IPS-20b (cell line): Measurements from ENCODE around the gene GLRX5.
"Not testable (repeated sequence)": the region's sequence is repeated elsewhere in the genome, so short reads cannot be mapped to it uniquely, and the experiment has no call there.

Experiments
- H3K27ac ChIP-seq: one replicate; pipeline ENCODE4 v1.5.1; 2013; ENCODE audit warnings: low read length
- H3K27me3 ChIP-seq: 2 replicates; pipeline ENCODE4 v1.6.1; 2013; ENCODE audit warnings: mild to moderate bottlenecking, low read length, inconsistent platforms; ENCODE audit not compliant: insufficient read depth
- H3K36me3 ChIP-seq: 2 replicates; pipeline ENCODE4 v1.6.1; 2013; ENCODE audit warnings: low read depth, mild to moderate bottlenecking, inconsistent platforms, low read length, moderate library complexity; ENCODE audit not compliant: insufficient read depth
- H3K4me1 ChIP-seq: 2 replicates; pipeline ENCODE4 v1.6.1; 2013; ENCODE audit warnings: mild to moderate bottlenecking, control low read depth, inconsistent platforms, low read length, moderate library complexity; ENCODE audit not compliant: insufficient read depth
- H3K4me3 ChIP-seq: 2 replicates; pipeline ENCODE4 v1.5.1; 2013; ENCODE audit warnings: mild to moderate bottlenecking, low read length, inconsistent platforms
- H3K9ac ChIP-seq: 2 replicates; pipeline ENCODE4 v1.6.1; 2013; ENCODE audit warnings: low read depth, mild to moderate bottlenecking, inconsistent platforms, low read length, moderate library complexity
- H3K9me3 ChIP-seq: 2 replicates; pipeline ENCODE4 v1.6.1; 2013; ENCODE audit warnings: mild to moderate bottlenecking, low read depth, low read length, inconsistent platforms; ENCODE audit not compliant: insufficient read depth

Gene GLRX5

GRCh38 chr14:95577067-95577800 is 42.4 kb downstream of the GLRX5 start:
- Histone ChIP-seq H3K4me1 (0 out of 2 replicates have a peak, but pooled peaks cover 2% of the 10 kb centered on the region), H3K27ac (no peak overlapping the region)

GRCh38 chr14:95577870-95578269 is 43.0 kb downstream of the GLRX5 start:
- H3K36me3 ChIP-seq = no peaks in the 10 kb centered on the region
- H3K9ac ChIP-seq = no peak overlapping the region
- H3K9me3 ChIP-seq = peaks cover 2% of the 10 kb centered on the region; the same call in 1 of the 2 replicates
- no peak overlapping the region for H3K4me3 ChIP-seq
- no peak overlapping the region for H3K27ac ChIP-seq
- 0 out of 2 replicates have a peak, but pooled peaks cover 2% of the 10 kb centered on the region for H3K4me1 ChIP-seq
- H3K27me3 ChIP-seq = peaks cover 15% of the 10 kb centered on the region; the same call in 1 of the 2 replicates

More at GRCh38 chr14:95577067-95577800, 42.4 kb downstream of the GLRX5 start:
- Histone ChIP-seq H3K36me3 (no peaks in the 10 kb centered on the region), H3K4me3 (no peak overlapping the region), H3K9me3 (no peaks in the 10 kb centered on the region), H3K27me3 (peaks cover 15% of the 10 kb centered on the region; the same call in 1 of the 2 replicates), H3K9ac (no peak overlapping the region)

- not testable (repeated sequence) for H3K27me3 ChIP-seq, H3K27ac ChIP-seq, H3K9ac ChIP-seq, H3K4me1 ChIP-seq, H3K36me3 ChIP-seq, H3K4me3 ChIP-seq
- peaks cover 20% of the 10 kb centered on the region for H3K9me3 ChIP-seq
These were observed 49.2 kb downstream of the GLRX5 start for GRCh38 chr14:95583836-95584617.

GRCh38 chr14:95585953-95586620 is 51.2 kb downstream of the GLRX5 start:
- Histone ChIP-seq H3K9me3 (peaks cover 20% of the 10 kb centered on the region), H3K36me3 (no peaks in the 10 kb centered on the region), H3K4me3 (no peak overlapping the region), H3K9ac (no peak overlapping the region), H3K27ac (no peak overlapping the region), H3K27me3 (peaks cover 3% of the 10 kb centered on the region; the same call in 1 of the 2 replicates), H3K4me1 (no peaks in the 10 kb centered on the region)

DNA sequence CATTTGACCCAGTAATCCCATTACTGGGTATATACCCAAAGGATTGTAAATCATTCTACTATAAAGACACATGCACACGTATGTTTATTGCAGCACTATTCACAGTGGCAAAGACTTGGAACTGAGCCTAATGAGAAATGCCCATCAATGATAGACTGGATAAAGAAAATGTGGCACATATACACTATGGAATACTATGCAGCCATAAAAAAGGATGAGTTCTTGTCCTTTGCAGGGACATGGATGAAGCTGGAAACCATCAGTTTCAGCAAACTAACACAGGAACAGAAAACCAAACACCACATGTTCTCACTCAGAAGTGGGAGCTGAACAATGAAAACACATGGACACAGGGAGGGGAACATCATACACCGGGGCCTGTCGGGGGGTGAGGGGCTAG is 56.3 kb downstream of the GLRX5 start:
- not testable (repeated sequence) for H3K36me3 ChIP-seq, H3K4me1 ChIP-seq, H3K9ac ChIP-seq, H3K4me3 ChIP-seq, H3K9me3 ChIP-seq, H3K27me3 ChIP-seq, H3K27ac ChIP-seq
